Motor neuron (in vitro differentiated cells): ENCODE results near the gene THBD. TPM values are rescaled to one million over a fixed set of nuclear protein-coding genes. Genes with fewer than 3 reads are reported as not detected.

ENCODE experiments used
- ATAC-seq, 8 experiments: fragments of 200-7000 bp; cut with Tn5 transposase; replicated peaks in 6 of 8; 2 replicates each; pipeline ENCODE4 v1.8.0; 2021; ENCODE audit warnings: mild to moderate bottlenecking in 8 of 8, moderate library complexity in 8 of 8
- H3K27ac ChIP-seq, 2 donors: fragments of 250-450 bp; sonication (Bioruptor Pico); 2 replicates each; pipeline ENCODE4 v1.9.0; 2021; ENCODE audit warnings: antibody characterized with exemption in 2 of 2, mild to moderate bottlenecking in 2 of 2, moderate library complexity in 1 of 2
- H3K4me1 ChIP-seq, 2 donors: fragments of 250-450 bp; sonication (Bioruptor Pico); replicated peaks in 1 of 2; 2 replicates each; pipeline ENCODE4 v1.6.1; 2021; ENCODE audit warnings: antibody characterized with exemption in 2 of 2, mild to moderate bottlenecking in 2 of 2, moderate library complexity in 1 of 2
- H3K4me3 ChIP-seq, 5 donors: fragments of 250-450 bp; sonication (Bioruptor Pico); 2 replicates each; pipeline ENCODE4 v1.9.0; 2021; ENCODE audit warnings: antibody characterized with exemption in 5 of 5, mild to moderate bottlenecking in 5 of 5, moderate library complexity in 4 of 5
- WGBS, 10 experiments: fragments of 450-650 bp; shearing (Covaris generic); methylation state at CpG; one replicate each; pipeline ENCODE4 v1.0.0; 2022; 5-methylcytosine and 5-hydroxymethylcytosine counted together
- in situ Hi-C, 9 experiments: fragments of 400-800 bp; cut with MboI; loops; one replicate each; pipeline ENCODE4 v1.15.0; 2021; ENCODE audit warnings: low sequenced_read_pairs in 9 of 9, low pct_unique_long_range_greater_than_20kb in 2 of 9; ENCODE audit not compliant: unreplicated experiment in 9 of 9
- total RNA-seq, 8 experiments: library from RNA; unstranded; fragments of 300-600 nt; gene quantifications; 2 replicates each; pipeline versions ENCODE4 v1.2.3 to v1.2.4, GENCODE V29; 2022

The THBD gene
- 1 to 10 TPM in 2 of 8 experiments, under 1 TPM in 6; 0.04 to 7.3 (median 0.23) TPM for total RNA-seq

- Histone ChIP-seq H3K4me3 (peak within 1 kb of the TSS; percentile 14 to 28 (median 24)), H3K27ac (no peak within 1 kb of the TSS), H3K4me1 (peaks cover 0 to 14% of the 10 kb centered on the region in 2 donors)
- in situ Hi-C loops = loop anchor here in 3 of 9 experiments (10.0 to 25.0 kb wide), 3 partner anchors 185 to 295 kb away; no protein-coding TSS in a partner anchor
- ATAC-seq = peak; percentile 37 to 69 (median 45)
- WGBS, 10 experiments = 0% methylated on average over 1 to 4 of the region's 79 CpGs; no CpG with 5 or more reads in 8 of the 10 experiments
Observed at GRCh38 chr20:23049201-23050075, at the start of gene THBD. THBD (minus strand) TSS chr20:23049672; CDS start chr20:23049504, 168 bp downstream.

GRCh38 chr20:23097636-23098580, 48.4 kb upstream of the THBD start:
- WGBS, 10 experiments = 40 to 91% (median 78%) methylated on average over 2 to 13 of the region's 16 CpGs; no CpG with 5 or more reads in 1 of the 10 experiments
- Histone ChIP-seq H3K27ac (no peak overlapping the region), H3K4me3 (no peak overlapping the region), H3K4me1 (peaks cover 0 to 16% of the 10 kb centered on the region in 2 donors)
- no peak for ATAC-seq
- in situ Hi-C loops = no loop called here

GRCh38 chr20:23096986-23097520, 47.6 kb upstream of the THBD start:
- Histone ChIP-seq H3K4me1 (peaks cover 0 to 23% of the 10 kb centered on the region in 2 donors), H3K4me3 (no peak overlapping the region), H3K27ac (no peak overlapping the region)
- WGBS, 10 experiments = 45 to 100% (median 84%) methylated on average over 1 to 9 of the region's 11 CpGs; no CpG with 5 or more reads in 2 of the 10 experiments
- in situ Hi-C loops = no loop called here
- no peak for ATAC-seq

GRCh38 chr20:23096097-23096496, 46.6 kb upstream of the THBD start:
- Histone ChIP-seq H3K4me1 (peaks cover 0 to 27% of the 10 kb centered on the region in 2 donors), H3K27ac (no peak overlapping the region), H3K4me3 (no peak overlapping the region)
- ATAC-seq = no peak
- WGBS, 10 experiments = 0 to 100% (median 79%) methylated on average over 1 to 3 of the region's 3 CpGs; no CpG with 5 or more reads in 4 of the 10 experiments
- in situ Hi-C loops = no loop called here

- Histone ChIP-seq H3K4me3 (no peak overlapping the region), H3K4me1 (peaks cover 0 to 27% of the 10 kb centered on the region in 2 donors), H3K27ac (no peak overlapping the region)
- peak in 1 of 8 experiments; percentile 9 for ATAC-seq
- 25 to 88% (median 69%) methylated on average over 1 to 3 of the region's 3 CpGs; no CpG with 5 or more reads in 3 of the 10 experiments for WGBS, 10 experiments
- in situ Hi-C loops = no loop called here
Observed at GRCh38 chr20:23095499-23095898, 46.0 kb upstream of the THBD start.

- 47 to 100% (median 88%) methylated on average over 1 to 5 of the region's 8 CpGs; no CpG with 5 or more reads in 3 of the 10 experiments for WGBS, 10 experiments
- peak in 2 of 8 experiments; percentile 87 to 90 for ATAC-seq
Observed at GRCh38 chr20:23094927-23095326, 45.5 kb upstream of the THBD start.

GRCh38 chr20:23094213-23094896, 44.9 kb upstream of the THBD start:
- no peak overlapping the region for H3K4me3 ChIP-seq
- H3K4me1 ChIP-seq = peaks cover 0 to 27% of the 10 kb centered on the region in 2 donors
- no peak for ATAC-seq
- no peak overlapping the region for H3K27ac ChIP-seq
- WGBS, 10 experiments = 0 to 100% (median 79%) methylated on average over 1 to 11 of the region's 13 CpGs; no CpG with 5 or more reads in 3 of the 10 experiments
- in situ Hi-C loops = no loop called here

More at GRCh38 chr20:23094927-23095326, 45.5 kb upstream of the THBD start:
- Histone ChIP-seq H3K27ac (no peak overlapping the region), H3K4me3 (no peak overlapping the region), H3K4me1 (peaks cover 0 to 27% of the 10 kb centered on the region in 2 donors)
- in situ Hi-C loops = no loop called here

GRCh38 chr20:23093613-23094012, 44.1 kb upstream of the THBD start:
- WGBS, 10 experiments = 51 to 100% (median 82%) methylated on average over 1 to 3 of the region's 3 CpGs; no CpG with 5 or more reads in 4 of the 10 experiments
- H3K27ac ChIP-seq = no peak overlapping the region
- in situ Hi-C loops = no loop called here
- no peak for ATAC-seq
- peaks cover 0 to 27% of the 10 kb centered on the region in 2 donors for H3K4me1 ChIP-seq
- H3K4me3 ChIP-seq = no peak overlapping the region

- H3K4me1 ChIP-seq = peaks cover 0 to 27% of the 10 kb centered on the region in 2 donors
- H3K27ac ChIP-seq = peak overlapping the region in 1 of 2 donors; percentile 48
- WGBS, 10 experiments = 40 to 96% (median 81%) methylated on average over 1 to 7 of the region's 7 CpGs
- no peak overlapping the region for H3K4me3 ChIP-seq
- in situ Hi-C loops = no loop called here
- peak in 2 of 8 experiments; percentile 8 to 11 for ATAC-seq
Observed at GRCh38 chr20:23092861-23093495, 43.5 kb upstream of the THBD start.

GRCh38 chr20:23092384-23092756, 42.9 kb upstream of the THBD start:
- 0 to 59% (median 33%) methylated on average over 1 to 2 of the region's 2 CpGs; no CpG with 5 or more reads in 3 of the 10 experiments for WGBS, 10 experiments
- H3K4me1 ChIP-seq = peaks cover 0 to 21% of the 10 kb centered on the region in 2 donors
- in situ Hi-C loops = no loop called here
- H3K4me3 ChIP-seq = no peak overlapping the region
- peak overlapping the region in 1 of 2 donors; percentile 68 for H3K27ac ChIP-seq
- ATAC-seq = peak in 5 of 8 experiments; percentile 71 to 91 (median 86)

GRCh38 chr20:23091721-23092383, 42.4 kb upstream of the THBD start:
- Histone ChIP-seq H3K4me1 (peaks cover 0 to 21% of the 10 kb centered on the region in 2 donors), H3K27ac (peak overlapping the region in 1 of 2 donors; percentile 68), H3K4me3 (no peak overlapping the region)
- ATAC-seq = peak in 5 of 8 experiments; percentile 63 to 75 (median 69)
- in situ Hi-C loops = no loop called here
- WGBS, 10 experiments = 0 to 90% (median 65%) methylated on average over 1 to 7 of the region's 8 CpGs; no CpG with 5 or more reads in 3 of the 10 experiments
